Natural killer cell treated with Interleukin-12 subunit alpha and Interleukin-12 subunit beta and Interleukin-15 and Interleukin-18, amount 100 ng/mL, for 72 hours (primary cell): Measurements from ENCODE around the gene SSBP2. TPM values are rescaled to one million over a fixed set of nuclear protein-coding genes. Genes with fewer than 3 reads are reported as not detected.
A peak's percentile ranks its signal among the peaks of the same experiment; 100 is the strongest.

Experiments used
- ATAC-seq, 2 donors: fragments of 150-1000 bp; cut with Tn5 transposase in 1 of 2; sonication (Bioruptor Pico), chemical (Tn5 transposase) in 1 of 2; 2 replicates each; pipeline ENCODE4 v1.10.0; 2021
- DNase-seq: peaks from one replicate; pipeline ENCODE4 v3.0.0; 2022; ENCODE audit warnings: low spot score
- H3K27ac Mint-ChIP-seq, 2 donors: 1 replicate in 1 of 2; 2 replicates in 1 of 2; pipeline ENCODE4 v1.8.0; 2022; ENCODE audit warnings: mixed read lengths in 2 of 2, mild to moderate bottlenecking in 1 of 2, moderate library complexity in 1 of 2
- H3K27me3 Mint-ChIP-seq, 2 donors: 1 replicate in 1 of 2; 2 replicates in 1 of 2; pipeline ENCODE4 v1.8.0; 2022; ENCODE audit warnings: mixed read lengths in 2 of 2
- H3K36me3 Mint-ChIP-seq: one replicate; pipeline ENCODE4 v1.8.0; 2022; ENCODE audit warnings: mixed read lengths
- H3K4me1 Mint-ChIP-seq, 2 donors: 1 replicate in 1 of 2; 2 replicates in 1 of 2; pipeline ENCODE4 v1.8.0; 2022; ENCODE audit warnings: low read depth in 2 of 2, mixed read lengths in 2 of 2, mild to moderate bottlenecking in 1 of 2
- H3K4me3 Mint-ChIP-seq: one replicate; pipeline ENCODE4 v1.8.0; 2022; ENCODE audit warnings: mixed read lengths
- H3K9me3 Mint-ChIP-seq: 2 replicates; pipeline ENCODE4 v1.8.0; 2022; ENCODE audit warnings: mixed read lengths
- total RNA-seq, 2 donors: library from RNA; stranded (reverse); gene quantifications; one replicate each; pipeline ENCODE4 v1.2.3, GENCODE V29; 2022

The SSBP2 gene
- total RNA-seq = 10 to 100 TPM in 1 of 2 donors, 1 to 10 TPM in 1; 9.5 to 11.3 TPM

DNA sequence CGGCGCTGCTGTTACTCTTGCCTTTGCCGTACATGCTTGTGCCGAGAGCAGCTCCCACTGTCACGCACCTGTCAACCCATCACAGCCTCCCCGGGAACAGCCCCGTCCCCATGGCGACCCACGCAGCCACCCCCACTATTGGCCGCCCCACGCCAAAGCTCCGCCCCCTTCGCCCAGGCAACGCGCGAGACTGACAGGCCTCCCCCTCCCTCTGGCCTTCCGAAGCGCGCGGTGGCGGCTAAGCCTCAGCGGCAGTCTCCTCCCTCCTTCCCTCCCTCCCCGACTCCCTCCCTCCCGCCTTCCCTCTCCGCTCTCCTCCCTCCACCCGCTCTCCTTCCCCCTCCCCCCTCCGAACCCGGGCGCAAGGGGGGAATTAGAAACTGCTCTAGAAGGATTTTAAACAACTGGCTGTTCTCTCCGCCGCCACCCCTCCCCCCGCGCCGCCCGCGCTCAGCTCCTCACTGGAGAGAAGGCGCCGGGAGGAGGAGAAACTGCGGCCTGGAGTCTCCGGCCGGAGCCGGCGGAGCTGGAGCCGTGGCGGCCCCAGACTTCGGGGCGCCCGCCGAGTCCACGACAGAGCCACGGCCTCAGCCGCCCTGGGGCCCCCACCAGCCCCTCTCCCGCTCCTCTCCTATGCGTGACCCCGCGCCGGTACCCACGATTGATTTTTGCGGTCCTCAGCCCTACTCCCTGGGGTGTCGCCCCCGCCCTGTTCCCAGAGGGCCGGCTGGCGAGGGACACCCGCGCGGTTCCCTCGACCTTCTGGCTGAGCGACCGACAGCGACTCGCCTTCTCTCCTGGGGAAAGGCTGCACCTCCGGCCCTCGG, at the start of gene SSBP2:
SSBP2 (minus strand) TSS at position 89 of the 827 bp plus-strand sequence; CDS start at position 34, 55 bp downstream.
- ATAC-seq (peak; percentile 96 to 97), DNase-seq (peak; percentile 98)
- H3K27ac Mint-ChIP-seq = peak within 1 kb of the TSS; percentile 44 to 76
- no peaks in the 10 kb centered on the region for H3K36me3 Mint-ChIP-seq
- peaks cover 6 to 18% of the 10 kb centered on the region in 2 donors for H3K27me3 Mint-ChIP-seq
- H3K9me3 Mint-ChIP-seq = no peaks in the 10 kb centered on the region
- H3K4me1 Mint-ChIP-seq = peaks cover 5 to 8% of the 10 kb centered on the region in 2 donors
- H3K4me3 Mint-ChIP-seq = peak within 1 kb of the TSS; percentile 91

DNA sequence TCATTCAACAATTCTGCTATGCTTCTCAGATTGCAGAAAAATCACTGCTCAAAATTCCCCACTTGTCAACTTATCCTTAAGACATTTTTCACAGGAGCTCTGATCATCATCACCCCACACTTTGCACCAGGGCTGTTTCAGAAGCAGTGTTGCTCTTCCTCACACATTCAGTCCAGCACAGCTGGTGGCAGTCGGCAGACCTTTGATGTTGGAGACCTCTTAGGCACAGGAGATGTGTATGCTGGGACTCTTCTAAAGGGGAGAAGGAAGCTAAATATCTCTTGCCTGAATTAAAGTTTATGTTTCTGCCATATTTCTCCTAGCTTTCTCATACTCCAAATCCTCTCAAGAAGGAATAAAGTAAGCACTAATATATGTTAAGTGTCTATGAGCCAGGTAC, 44.8 kb upstream of the SSBP2 start:
- Mint-ChIP-seq H3K9me3 (no peaks in the 10 kb centered on the region), H3K27me3 (peaks cover 3 to 8% of the 10 kb centered on the region in 2 donors), H3K4me1 (no peaks in the 10 kb centered on the region), H3K27ac (no peak overlapping the region), H3K36me3 (no peaks in the 10 kb centered on the region), H3K4me3 (no peak overlapping the region)
- no peak for ATAC-seq
- no peak for DNase-seq

DNA sequence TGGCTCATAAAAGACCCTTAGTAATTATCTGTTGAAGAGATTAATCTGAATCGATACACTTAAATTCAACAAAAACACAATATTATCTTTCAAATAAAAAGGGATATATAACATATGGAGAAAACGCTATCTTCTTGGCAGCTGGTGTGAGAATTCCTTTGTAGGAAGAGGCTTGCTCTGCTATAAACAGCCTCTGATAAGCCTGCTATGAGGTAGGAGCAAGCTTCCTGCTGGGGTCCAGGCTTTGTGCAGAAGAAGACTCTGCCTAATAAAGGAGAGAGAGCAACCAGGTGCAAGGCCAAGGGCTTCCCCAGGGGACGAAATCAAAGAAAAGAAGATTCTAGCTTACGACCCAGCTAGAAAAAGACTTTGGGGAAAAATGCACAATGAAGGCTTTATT, 43.3 kb upstream of the SSBP2 start:
- no peaks in the 10 kb centered on the region for H3K4me1 Mint-ChIP-seq
- H3K36me3 Mint-ChIP-seq = no peaks in the 10 kb centered on the region
- DNase-seq (no peak), ATAC-seq (no peak)
- H3K27me3 Mint-ChIP-seq = peaks cover 3 to 5% of the 10 kb centered on the region in 2 donors
- no peak overlapping the region for H3K27ac Mint-ChIP-seq
- H3K9me3 Mint-ChIP-seq = no peaks in the 10 kb centered on the region
- H3K4me3 Mint-ChIP-seq = no peak overlapping the region

DNA sequence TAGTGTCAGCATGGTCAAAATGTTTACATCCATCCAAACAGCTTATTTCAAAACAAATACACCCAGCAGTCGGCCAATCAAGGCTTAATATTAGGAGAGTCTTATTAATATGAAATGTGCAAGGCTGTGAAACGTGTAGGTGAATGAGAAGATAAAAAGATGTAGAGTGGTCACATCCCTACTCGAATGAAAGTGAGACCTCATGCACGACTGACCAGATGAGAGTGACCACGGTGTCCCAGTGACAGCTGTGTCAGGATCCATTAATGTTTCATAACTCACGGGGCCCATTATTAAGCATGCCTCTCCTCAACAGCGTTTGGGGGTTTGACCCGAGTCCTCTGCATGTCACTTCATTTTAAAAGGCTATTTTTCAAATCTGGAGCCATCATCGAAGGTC, 39.4 kb upstream of the SSBP2 start:
- ATAC-seq (no peak), DNase-seq (no peak)
- no peaks in the 10 kb centered on the region for H3K36me3 Mint-ChIP-seq
- no peaks in the 10 kb centered on the region for H3K4me1 Mint-ChIP-seq
- H3K9me3 Mint-ChIP-seq = no peaks in the 10 kb centered on the region
- no peak overlapping the region for H3K4me3 Mint-ChIP-seq
- no peak overlapping the region for H3K27ac Mint-ChIP-seq
- peaks cover 0 to 8% of the 10 kb centered on the region in 2 donors for H3K27me3 Mint-ChIP-seq

DNA sequence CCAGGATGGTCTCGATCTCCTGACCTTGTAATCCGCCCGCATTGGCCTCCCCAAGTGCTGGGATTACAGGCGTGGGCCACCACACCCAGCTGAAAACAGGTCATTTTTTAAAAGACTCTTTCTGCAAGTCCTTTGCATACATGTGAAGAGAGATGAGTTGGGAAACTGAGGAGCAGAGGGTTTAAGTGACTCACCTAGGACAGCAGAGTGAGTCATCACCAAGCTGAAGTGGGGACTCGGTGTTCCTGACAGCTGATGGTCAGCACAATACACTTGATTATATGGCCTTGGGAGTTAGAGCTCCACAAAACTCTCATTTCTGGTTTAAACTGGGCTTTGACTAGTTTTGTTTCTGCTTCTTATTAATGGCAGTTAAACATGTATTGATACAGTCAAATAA, 38.1 kb upstream of the SSBP2 start:
- Mint-ChIP-seq H3K36me3 (no peaks in the 10 kb centered on the region), H3K4me1 (no peaks in the 10 kb centered on the region), H3K27ac (no peak overlapping the region), H3K4me3 (no peak overlapping the region), H3K9me3 (no peaks in the 10 kb centered on the region), H3K27me3 (peaks cover 0 to 6% of the 10 kb centered on the region in 2 donors)
- DNase-seq = no peak
- no peak for ATAC-seq

DNA sequence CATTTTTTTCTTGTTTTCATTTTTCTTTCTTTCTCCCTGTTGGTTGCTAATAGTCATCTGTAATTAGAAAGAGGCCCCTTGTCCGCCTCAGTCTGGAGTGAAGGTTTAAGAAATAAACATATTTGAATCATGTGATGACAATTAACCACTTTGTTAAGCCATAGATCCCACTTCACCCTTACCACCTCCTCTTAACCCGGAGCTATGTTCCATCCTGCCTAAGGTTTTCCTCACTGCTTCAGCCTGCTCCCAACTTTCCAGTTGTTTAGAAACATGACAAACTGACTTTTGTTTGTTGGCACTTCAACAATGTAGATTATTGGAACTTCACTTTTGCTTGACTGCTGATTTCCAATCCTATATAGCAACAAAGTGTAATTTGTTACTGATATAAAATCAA, 37.4 kb upstream of the SSBP2 start:
- no peaks in the 10 kb centered on the region for H3K4me1 Mint-ChIP-seq
- DNase-seq (no peak), ATAC-seq (no peak)
- H3K9me3 Mint-ChIP-seq = no peaks in the 10 kb centered on the region
- no peak overlapping the region for H3K27ac Mint-ChIP-seq
- peaks cover 0 to 6% of the 10 kb centered on the region in 2 donors for H3K27me3 Mint-ChIP-seq
- H3K4me3 Mint-ChIP-seq = no peak overlapping the region
- no peaks in the 10 kb centered on the region for H3K36me3 Mint-ChIP-seq

DNA sequence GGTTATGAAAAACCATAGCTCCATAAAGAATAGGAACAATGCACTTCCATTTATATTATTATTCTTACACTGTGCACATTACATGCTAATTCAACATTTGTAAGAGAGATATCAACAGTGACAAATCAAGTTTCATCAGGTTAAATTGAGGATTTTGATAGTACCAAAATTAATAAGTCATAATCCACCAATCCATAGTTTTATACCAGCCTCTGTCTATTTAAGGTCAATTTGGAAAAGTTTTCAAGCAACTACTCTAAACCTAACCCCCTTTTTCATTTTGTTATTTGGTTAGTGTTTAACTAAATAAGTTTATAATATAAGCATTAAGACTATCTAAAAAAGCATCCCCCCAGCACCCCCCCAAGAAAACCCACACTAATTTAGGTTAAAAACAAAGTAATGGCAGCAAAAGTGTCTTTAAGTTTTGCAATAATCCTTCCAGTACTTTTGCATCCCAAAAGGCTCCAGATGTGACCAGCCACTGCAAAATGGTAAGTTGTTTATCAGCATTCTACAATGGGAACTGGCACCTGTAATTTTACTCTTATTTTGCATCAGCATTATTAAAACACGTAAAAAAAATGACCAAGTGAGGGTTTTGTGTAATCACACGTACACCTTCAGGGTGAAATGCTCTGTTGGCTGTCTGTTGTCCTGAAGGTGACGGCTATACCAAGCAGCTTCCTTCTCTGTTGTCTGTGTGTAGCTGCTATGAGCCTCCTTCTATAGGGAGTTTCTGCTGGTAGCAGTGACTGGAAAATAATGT, 36.8 kb upstream of the SSBP2 start:
- DNase-seq (no peak), ATAC-seq (no peak)
- no peaks in the 10 kb centered on the region for H3K36me3 Mint-ChIP-seq

DNA sequence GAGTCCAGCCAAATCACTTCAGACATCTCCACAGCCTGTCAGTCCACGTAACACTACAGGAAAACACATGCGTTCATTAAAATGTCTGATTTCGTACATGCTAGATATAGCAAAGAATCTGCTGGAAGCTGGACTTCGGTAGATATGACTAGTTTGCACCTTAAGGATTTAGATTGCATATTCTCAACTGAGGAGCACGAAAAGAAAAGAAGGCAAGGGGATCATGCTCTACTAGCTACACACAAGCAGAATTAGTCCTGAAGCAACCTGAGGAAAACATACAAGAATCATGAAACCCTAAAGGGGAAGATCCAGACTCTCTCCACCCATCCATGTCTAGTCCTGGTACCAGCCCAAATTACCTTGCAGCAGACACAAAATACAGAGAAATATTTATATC, 36.1 kb upstream of the SSBP2 start:
- H3K27me3 Mint-ChIP-seq = peaks cover 0 to 6% of the 10 kb centered on the region in 2 donors
- no peaks in the 10 kb centered on the region for H3K4me1 Mint-ChIP-seq
- DNase-seq (no peak), ATAC-seq (no peak)
- no peak overlapping the region for H3K4me3 Mint-ChIP-seq
- no peaks in the 10 kb centered on the region for H3K36me3 Mint-ChIP-seq
- H3K27ac Mint-ChIP-seq = no peak overlapping the region
- H3K9me3 Mint-ChIP-seq = no peaks in the 10 kb centered on the region

More for the DNA sequence above, 36.8 kb upstream of the SSBP2 start:
- Mint-ChIP-seq H3K9me3 (no peaks in the 10 kb centered on the region), H3K27me3 (peaks cover 0 to 6% of the 10 kb centered on the region in 2 donors), H3K4me3 (no peak overlapping the region), H3K27ac (no peak overlapping the region), H3K4me1 (no peaks in the 10 kb centered on the region)

DNA sequence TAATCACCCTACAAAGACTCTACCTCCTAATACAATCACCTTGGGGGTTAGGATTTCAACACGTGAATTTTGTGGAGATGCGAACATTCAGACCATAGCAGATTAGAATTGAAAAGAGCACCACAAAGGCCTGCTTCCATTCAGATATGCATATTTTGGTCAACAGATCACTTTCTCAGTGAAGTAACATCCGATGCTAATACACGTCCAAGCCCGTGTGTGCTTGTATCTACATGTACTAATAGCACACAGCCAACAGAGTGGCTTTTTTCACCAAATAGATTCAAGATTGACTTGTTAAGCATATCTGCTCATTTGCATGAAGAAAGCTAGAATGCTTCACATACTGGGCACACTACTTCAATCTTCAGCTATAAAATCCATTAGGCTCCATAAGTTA, 35.6 kb upstream of the SSBP2 start:
- Mint-ChIP-seq H3K9me3 (no peaks in the 10 kb centered on the region), H3K4me1 (no peaks in the 10 kb centered on the region), H3K36me3 (no peaks in the 10 kb centered on the region), H3K27me3 (peaks cover 0 to 6% of the 10 kb centered on the region in 2 donors), H3K27ac (no peak overlapping the region), H3K4me3 (no peak overlapping the region)
- no peak for ATAC-seq
- DNase-seq = no peak

DNA sequence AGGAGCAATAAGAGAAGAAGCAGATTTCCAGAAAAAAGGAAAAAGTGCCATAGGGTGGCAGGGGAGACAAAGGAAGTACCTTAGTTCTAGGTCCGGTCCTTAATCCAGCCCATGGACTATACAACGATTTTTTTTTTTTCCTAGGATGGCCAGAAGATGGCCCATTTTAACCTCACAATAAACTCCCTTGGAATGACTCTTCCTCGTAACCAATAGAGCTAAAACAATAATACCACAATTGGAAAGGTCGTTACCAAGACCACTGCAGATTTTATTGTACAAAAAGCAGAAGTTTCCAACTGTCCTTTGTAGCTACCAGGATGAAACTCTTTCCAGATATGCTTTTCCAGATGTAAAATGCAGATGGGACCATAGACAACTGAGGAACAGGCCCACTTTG, 34.4 kb upstream of the SSBP2 start:
- Mint-ChIP-seq H3K36me3 (no peaks in the 10 kb centered on the region), H3K4me1 (no peaks in the 10 kb centered on the region), H3K27me3 (peaks cover 0 to 6% of the 10 kb centered on the region in 2 donors), H3K9me3 (no peaks in the 10 kb centered on the region), H3K4me3 (no peak overlapping the region), H3K27ac (no peak overlapping the region)
- DNase-seq (no peak), ATAC-seq (no peak)

DNA sequence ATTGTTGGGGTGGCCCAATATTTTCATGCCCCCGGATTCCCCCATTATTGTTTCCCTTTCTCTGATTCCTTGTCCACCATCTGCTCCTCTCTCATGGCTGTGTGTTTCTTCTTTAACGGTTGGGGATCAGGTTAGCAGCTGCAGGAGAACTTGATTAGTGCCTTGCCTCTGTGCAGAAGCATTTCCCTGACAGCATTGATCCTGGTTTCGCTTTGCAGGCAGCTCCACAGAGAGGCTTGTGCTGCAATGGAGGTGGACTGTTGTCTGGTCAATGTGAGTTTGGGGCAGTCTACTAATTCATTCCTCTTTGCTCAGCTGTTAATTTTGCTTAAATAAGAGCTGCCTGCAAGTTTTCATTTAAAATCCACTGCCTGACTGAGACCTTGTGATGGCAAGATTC, 32.5 kb upstream of the SSBP2 start:
- Mint-ChIP-seq H3K27me3 (peaks cover 0 to 5% of the 10 kb centered on the region in 2 donors), H3K36me3 (no peaks in the 10 kb centered on the region), H3K4me3 (no peak overlapping the region), H3K4me1 (peaks cover 12 to 17% of the 10 kb centered on the region in 2 donors), H3K27ac (no peak overlapping the region), H3K9me3 (peaks cover under 1% of the 10 kb centered on the region)
- ATAC-seq = no peak
- DNase-seq = no peak

DNA sequence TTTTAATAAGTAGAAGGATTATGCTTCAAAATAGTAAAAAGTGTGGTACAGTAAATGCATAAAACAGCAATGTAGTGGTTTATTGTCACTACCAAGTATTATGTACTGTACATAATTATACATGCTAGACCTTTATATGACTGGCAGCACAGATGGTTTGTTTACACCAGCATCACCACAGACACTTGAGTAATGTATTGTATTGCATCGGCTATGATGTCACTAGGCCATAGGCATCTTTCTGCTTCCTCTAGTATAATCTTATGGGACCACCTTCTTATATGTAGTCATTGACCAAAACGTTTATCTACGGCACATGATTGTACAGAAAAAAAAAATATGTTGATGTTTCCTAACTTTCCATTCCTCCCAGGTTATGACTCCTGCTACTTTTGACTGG, 31.9 kb upstream of the SSBP2 start:
- Mint-ChIP-seq H3K27me3 (peaks cover 0 to 4% of the 10 kb centered on the region in 2 donors), H3K9me3 (peaks cover 2% of the 10 kb centered on the region), H3K36me3 (no peaks in the 10 kb centered on the region), H3K4me3 (no peak overlapping the region), H3K4me1 (peaks cover 13 to 19% of the 10 kb centered on the region in 2 donors), H3K27ac (no peak overlapping the region)
- ATAC-seq (no peak), DNase-seq (no peak)

DNA sequence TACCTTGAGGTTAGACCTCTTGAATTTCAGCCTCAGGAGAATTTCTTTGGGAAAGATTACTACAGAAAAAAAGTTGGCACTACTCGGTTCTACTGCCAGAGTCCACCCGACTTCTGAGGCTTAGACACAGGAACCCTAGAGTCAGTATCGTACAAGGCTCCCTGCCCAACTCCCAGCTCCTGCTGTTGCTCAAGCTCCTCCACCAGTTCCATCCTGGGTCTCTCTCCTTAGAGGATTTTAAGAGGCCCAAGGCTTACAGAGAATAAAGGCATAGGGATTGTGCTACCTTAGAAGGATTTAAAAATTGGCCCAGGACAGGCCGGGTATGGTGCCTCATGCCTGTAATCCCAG, 29.0 kb upstream of the SSBP2 start:
- H3K4me3 Mint-ChIP-seq = peak overlapping the region; percentile 86
- H3K36me3 Mint-ChIP-seq = no peaks in the 10 kb centered on the region
- H3K27ac Mint-ChIP-seq = peak overlapping the region; percentile 88 to 90
- H3K4me1 Mint-ChIP-seq = peaks cover 13 to 19% of the 10 kb centered on the region in 2 donors
- DNase-seq (no peak), ATAC-seq (no peak)
- no peaks in the 10 kb centered on the region for H3K27me3 Mint-ChIP-seq
- peaks cover 2% of the 10 kb centered on the region for H3K9me3 Mint-ChIP-seq
